Hematopoietic multipotent progenitor cell treated with erythropoietin and hydrocortisone succinate and interleukin-3 and kit ligand, for 4 days (in vitro differentiated cells): ENCODE results near the gene SOS2.

Experiments used
- DNase-seq: peaks from one replicate; pipeline ENCODE4 v3.0.0-alpha.2; 2015

Gene SOS2

GRCh38 chr14:50231475-50232275 lies at the start of gene SOS2:
TSS of gene SOS2 (minus strand) at chr14:50231578. CDS start at chr14:50231283, 295 bp downstream.
- DNase-seq = peak; percentile 94

GRCh38 chr14:50272498-50272897 lies 41.1 kb upstream of the SOS2 start:
- DNase-seq = no peak

GRCh38 chr14:50270932-50271331 lies 39.6 kb upstream of the SOS2 start:
- DNase-seq = no peak

DNA sequence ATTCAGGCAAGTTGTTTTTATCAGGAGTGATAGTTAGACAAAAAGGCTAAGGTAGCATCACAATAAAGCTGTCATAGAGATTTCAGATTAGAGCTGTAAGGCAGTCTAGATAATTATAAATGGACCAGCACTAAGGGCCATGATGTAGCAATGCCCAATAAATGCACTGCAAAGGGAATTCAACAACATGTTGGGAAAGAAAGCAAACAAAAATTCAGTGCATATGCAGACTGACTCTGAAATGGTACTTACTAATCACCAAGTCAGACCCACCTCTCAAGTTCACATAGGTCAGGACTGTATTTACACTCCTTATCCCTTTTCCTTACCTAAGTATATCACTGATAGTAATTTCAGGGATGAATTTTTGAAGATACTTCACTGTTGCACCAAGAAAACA lies 33.7 kb upstream of the SOS2 start:
- DNase-seq = no peak

DNA sequence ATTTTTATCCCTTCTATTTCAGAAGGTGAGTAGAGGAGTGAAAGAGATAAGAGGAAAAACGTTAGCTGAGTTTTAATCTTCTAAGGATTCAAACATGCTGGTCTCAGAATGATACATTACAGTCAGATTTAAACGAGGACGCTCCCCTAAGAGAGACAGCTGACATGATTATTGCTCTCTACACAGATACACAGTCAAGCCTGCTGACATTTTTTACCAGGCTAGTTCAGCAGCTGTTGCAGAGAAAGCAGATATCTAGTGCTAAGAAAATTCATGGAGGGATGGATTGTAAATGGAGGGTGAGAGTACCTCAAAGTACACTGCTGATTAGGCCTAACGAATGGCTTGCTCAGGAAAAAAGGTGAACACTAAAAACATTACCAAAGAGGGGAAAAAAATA lies 31.9 kb upstream of the SOS2 start:
- no peak for DNase-seq

GRCh38 chr14:50262865-50263264 lies 31.5 kb upstream of the SOS2 start:
- DNase-seq = no peak

DNA sequence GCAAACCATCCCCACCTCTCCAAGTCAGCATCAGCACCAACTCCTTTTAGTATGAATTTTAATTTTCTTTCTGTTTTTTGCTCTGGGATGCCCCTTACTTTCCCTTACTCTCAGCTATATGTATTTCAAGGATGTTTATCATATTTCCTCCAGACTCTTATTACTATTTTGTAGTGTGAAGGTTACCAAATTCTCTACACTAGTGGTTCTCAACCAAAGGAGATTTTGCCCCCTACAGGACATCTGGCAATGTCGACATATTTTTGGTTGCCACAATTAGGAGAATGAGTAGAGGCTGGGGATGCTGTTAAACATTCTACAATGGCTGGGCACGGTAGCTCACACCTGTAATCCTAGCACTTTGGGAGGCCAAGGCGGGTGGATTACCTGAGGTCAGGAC lies 29.1 kb upstream of the SOS2 start:
- peak; percentile 83 for DNase-seq

GRCh38 chr14:50260072-50260471 lies 28.7 kb upstream of the SOS2 start:
- DNase-seq = no peak

GRCh38 chr14:50257732-50258131 lies 26.4 kb upstream of the SOS2 start:
- DNase-seq = peak; percentile 91

DNA sequence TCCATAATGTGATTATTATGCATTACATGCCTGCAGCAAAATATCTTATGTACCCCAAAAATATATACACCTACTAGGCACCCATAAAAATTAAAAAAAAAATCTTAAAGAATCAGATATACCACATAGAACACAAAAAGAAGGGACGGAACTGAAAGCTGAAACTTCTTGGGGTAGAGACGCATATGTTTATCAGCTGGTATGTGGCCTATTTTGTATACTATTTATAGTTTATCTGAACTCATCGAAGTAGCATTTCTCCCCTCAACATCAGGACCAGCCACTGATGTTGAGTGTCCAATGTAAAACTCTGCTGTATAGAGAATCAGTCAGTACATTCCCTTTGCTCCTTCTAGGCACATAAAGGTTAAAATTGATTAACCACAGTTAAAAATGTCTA lies 22.9 kb upstream of the SOS2 start:
- DNase-seq = no peak

- DNase-seq = peak; percentile 81
Observed at GRCh38 chr14:50249136-50249775, 17.9 kb upstream of the SOS2 start.

GRCh38 chr14:50247245-50247644 lies 15.9 kb upstream of the SOS2 start:
- DNase-seq = no peak

GRCh38 chr14:50242566-50243310 lies 11.4 kb upstream of the SOS2 start:
- DNase-seq = no peak

DNA sequence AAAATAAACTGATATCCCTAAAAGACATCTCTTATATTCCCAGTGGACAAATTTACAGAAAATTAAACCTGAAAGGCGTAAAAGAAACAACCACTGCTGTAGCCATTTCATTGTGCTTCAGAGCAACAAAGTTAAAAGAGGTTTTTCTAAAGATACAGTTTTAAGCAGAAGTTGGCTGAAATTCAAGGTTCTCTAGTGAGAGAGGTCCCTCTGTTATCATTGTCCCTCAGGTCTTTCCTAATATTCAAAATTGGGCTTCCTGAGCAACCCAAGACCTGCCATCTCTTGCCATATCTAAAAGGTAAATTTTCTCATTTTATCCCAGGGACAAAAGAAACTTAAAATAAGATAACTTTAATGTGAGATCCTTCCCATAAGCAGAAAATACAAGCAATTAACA lies 10.7 kb upstream of the SOS2 start:
- DNase-seq = peak; percentile 50

DNA sequence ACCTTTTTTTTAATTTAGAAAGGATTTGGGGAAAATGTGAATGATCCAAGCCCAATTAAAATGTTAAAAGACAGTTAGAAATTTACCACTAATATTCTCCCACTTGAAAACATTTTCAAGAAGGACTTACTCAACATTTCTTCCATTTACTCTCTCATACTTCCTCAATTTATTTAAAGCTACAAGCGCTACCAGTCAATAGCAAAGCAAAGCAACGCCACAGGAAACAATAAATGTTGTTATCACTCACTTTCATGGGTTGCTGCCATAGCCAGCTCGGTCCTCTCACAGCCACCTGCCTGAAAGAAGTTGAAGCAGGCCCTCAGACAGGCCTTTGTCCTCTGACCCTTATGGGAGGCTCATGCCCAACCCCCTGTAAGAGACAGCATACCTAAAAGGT lies 6.0 kb upstream of the SOS2 start:
- DNase-seq = peak; percentile 79

DNA sequence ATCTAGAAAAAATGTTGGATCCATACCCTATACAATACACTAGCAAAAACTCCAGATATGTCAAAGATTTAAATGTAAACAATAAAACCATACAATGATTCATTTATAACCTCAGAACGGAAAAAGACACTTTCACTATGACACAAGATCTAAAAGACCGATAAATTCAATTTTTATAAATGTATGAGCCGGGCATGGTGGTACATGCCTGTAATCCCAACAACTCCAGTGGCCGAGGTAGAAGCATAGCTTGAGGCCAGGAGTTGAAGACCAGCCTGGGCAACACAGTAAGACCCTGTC lies 2.5 kb upstream of the SOS2 start:
- DNase-seq = no peak

DNA sequence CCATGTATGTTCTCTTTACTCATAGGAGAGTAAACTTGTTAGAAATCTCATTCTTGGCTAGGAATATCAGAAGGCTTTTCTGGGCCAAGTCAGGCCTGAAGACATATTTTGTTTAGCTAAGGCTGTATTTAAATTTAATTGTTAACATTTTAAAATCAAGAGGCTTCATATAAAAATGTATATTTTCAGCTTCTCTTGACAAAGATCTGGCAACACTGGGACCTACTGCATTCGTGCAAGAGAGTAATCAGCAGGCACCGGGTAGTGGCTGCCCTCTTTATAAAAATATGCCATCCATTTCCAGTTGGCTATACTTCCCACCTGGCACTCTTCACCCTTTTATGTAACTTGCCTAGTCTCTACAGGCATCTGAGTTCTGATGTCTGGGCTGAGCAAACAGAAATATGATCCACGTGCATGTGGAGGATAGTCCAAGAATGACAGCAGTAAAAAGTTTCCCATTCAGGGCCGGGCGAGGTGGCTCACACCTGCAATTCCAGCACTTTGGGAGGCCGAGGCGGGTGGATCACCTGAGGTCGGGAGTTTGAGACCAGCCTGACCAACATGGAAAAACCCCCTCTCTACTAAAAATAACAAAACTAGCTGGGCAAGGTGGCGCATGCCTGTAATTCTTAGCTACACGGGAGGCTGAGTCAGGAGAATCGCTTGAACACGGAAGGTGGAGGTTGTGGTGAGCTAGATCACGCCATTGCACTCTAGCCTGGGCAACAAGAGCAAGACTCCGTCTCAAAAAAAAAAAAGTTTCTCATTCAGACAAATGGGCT lies 2.0 kb upstream of the SOS2 start:
- no peak for DNase-seq

- no peak for DNase-seq
Observed at GRCh38 chr14:50232276-50232642, 881 bp upstream of the SOS2 start.

DNA sequence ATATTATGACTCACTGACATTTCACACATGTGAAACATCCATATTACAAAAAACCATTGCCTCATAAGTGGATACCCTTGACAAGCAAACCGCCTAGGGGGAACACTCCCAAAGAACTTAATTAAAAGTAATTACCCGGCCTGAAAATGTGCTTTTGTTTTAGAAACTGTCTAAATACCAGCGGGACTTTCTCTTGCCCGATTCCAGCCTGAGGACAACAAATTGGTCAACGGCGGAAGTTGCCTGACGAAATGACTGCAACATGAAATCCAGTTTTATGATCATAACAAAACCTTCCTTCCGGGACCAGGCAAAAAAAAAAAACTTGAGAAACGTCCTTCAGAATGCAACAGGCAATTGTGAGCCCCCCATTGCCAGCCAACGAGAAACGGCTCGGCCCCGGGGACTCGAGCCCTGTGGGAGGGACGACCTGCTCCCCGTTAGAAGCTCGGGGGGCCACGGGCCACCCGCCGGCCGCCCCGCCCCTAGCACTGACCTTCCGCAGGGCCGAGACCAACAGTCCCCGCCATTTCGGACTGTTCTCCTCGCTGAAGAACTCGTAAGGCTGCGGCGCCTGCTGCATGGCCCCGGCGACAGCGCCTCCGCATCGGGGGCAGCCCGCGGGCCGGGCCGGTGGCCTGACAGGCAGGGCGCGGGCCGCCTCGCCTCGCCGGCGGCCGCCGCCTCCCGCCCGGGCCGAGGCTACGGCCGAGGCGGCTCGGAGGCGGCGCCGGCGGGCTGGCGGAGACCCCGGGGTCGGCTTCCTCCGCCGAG lies 490 bp downstream of the SOS2 start:
- DNase-seq = peak; percentile 82

DNA sequence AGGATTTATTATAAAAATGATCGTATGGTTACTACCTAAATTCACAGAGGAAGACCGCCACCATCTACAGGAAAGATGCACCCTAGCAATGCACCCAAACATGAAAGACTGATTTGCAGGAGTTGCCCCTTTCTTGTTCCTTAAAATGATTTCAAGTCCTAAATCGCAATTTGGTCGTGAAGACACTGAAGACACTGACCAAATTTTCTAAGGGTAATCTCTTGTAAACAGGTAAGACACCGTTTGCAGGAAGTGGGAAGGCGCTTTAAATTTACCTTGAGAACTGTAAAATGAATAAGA lies 1.0 kb downstream of the SOS2 start:
- peak; percentile 27 for DNase-seq

DNA sequence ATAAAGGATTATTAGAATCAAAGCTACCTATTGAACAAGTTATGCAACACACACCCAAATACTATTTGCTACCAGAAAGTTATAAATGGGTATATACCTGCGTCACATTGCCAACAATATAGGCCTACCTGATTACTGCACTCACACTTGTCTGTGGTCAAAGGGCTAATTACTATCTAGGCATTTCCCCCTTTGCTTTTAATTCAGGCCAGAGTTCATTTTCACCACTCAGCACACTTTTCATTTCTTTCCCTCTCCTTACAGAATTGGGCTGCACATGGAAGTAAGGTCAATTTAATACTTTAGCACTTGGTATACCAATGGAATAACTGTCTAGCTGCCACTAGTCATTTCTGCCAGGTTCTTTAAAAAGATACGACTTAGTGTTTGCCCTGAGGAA lies 1.7 kb downstream of the SOS2 start:
- DNase-seq = no peak

DNA sequence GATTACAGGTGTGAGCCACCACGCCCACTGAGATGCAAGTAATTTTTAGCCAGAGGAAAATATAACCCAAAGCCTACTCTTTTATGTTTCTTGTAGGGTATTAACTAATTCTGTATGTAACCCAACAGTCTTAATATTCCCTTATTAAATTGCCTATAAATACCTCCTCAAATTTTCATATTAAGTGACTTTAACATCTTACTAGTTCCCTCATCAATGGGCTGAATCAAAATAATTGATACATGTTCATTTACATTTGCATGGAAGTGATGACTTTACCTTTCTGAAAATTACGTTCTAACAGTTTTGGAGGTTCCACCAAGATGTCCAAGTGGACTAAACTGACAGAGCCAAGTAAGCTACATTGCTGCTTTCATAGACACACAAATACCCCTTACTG lies 3.1 kb downstream of the SOS2 start:
- DNase-seq = no peak

DNA sequence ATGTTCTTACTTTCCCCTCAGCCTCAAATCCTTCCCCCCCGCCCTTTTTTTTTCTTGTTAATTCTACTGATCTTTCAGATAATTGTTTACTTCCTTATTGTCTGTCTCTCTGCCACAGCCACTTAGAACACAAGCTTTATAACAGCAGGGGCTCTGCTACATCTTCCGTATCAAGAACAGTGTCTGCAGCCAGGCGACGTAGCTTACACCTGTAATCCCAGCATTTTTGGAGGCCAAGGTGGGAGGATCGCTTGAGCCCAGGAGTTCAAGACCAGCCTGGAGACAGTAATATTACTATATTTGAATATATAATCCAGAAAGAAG lies 5.4 kb downstream of the SOS2 start:
- DNase-seq = peak; percentile 71
